ENCODE results near the gene CNPY1.

GRCh38 chr7:155560196-155560885, 14.0 kb upstream of the CNPY1 start:
- TF ChIP-seq POLR2A (IDR thresholded peaks at IDR 0.05; ENCODE audit: low read depth) (no peak), EP300 (IDR thresholded peaks at IDR 0.05) (no peak), POLR2AphosphoS5 (IDR thresholded peaks at IDR 0.05) (no peak)
- TF ChIP-seq, protein P1, sequence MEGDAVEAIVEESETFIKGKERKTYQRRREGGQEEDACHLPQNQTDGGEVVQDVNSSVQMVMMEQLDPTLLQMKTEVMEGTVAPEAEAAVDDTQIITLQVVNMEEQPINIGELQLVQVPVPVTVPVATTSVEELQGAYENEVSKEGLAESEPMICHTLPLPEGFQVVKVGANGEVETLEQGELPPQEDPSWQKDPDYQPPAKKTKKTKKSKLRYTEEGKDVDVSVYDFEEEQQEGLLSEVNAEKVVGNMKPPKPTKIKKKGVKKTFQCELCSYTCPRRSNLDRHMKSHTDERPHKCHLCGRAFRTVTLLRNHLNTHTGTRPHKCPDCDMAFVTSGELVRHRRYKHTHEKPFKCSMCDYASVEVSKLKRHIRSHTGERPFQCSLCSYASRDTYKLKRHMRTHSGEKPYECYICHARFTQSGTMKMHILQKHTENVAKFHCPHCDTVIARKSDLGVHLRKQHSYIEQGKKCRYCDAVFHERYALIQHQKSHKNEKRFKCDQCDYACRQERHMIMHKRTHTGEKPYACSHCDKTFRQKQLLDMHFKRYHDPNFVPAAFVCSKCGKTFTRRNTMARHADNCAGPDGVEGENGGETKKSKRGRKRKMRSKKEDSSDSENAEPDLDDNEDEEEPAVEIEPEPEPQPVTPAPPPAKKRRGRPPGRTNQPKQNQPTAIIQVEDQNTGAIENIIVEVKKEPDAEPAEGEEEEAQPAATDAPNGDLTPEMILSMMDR (IDR thresholded peaks at IDR 0.05): no peak
